ENCODE measurements around the gene CASP7. TPM values are rescaled to one million over a fixed set of nuclear protein-coding genes. Genes with fewer than 3 reads are reported as not detected.

Gene CASP7
- total and polyA plus RNA-seq, 2 donors (not counting 1 experiment from before 2014, with no cell fraction given): 5.7 to 23.9 TPM

- TF ChIP-seq CTCF (IDR thresholded peaks at IDR 0.05) (no peak), EZH2 (IDR thresholded peaks at IDR 0.05; ENCODE audit: borderline replicate concordance, insufficient read depth, low read depth, low read length, poor library complexity, severe bottlenecking) (no peak)
- WGBS (ENCODE audit: insufficient coverage): no CpG with 5 or more reads among the region's 2 CpGs
- peaks cover 71% of the 10 kb centered on the region for H3K79me2 ChIP-seq (ENCODE audit: control insufficient read depth, insufficient read depth, low read length)
- H3K36me3 ChIP-seq (replicated peaks in 1 of 2; ENCODE audit: control extremely low read depth in 1 of 2, control insufficient read depth in 1 of 2, extremely low read depth in 1 of 2, insufficient read depth in 2 of 2, low read length in 1 of 2): peaks cover 13 to 37% of the 10 kb centered on the region in 2 experiments
- peaks cover 12 to 30% (median 26%) of the 10 kb centered on the region in 3 donors for H3K9me3 ChIP-seq (ENCODE audit: control extremely low read depth in 1 of 3, control insufficient read depth in 2 of 3, insufficient read depth in 1 of 3, low read length in 2 of 3)
- peaks cover 12% of the 10 kb centered on the region for H3K4me1 Mint-ChIP-seq
- no peak overlapping the region for H3K4me3 ChIP-seq (ENCODE audit: control extremely low read depth in 1 of 5, extremely low read depth in 1 of 5, insufficient read depth in 1 of 5, low read depth in 2 of 5, low read length in 4 of 5)
- no peaks in the 10 kb centered on the region for H3K27me3 Mint-ChIP-seq
- H3K9me3 Mint-ChIP-seq (ENCODE audit: insufficient read depth): peaks cover 11% of the 10 kb centered on the region
- H3K27me3 ChIP-seq (replicated peaks in 1 of 4; ENCODE audit: control extremely low read depth in 1 of 4, control insufficient read depth in 3 of 4, insufficient read depth in 4 of 4, low read length in 3 of 4): no peaks in the 10 kb centered on the region
- no peak overlapping the region for H3K27ac Mint-ChIP-seq
- POLR2A ChIA-PET: no interaction called here
- H3K27ac ChIP-seq (ENCODE audit: low read length in 2 of 2): no peak overlapping the region
- no peak for DNase-seq
- intact Hi-C loops (cut with micrococcal nuclease): no loop called here
- no peak for ATAC-seq (ENCODE audit: low read depth)
- no peak overlapping the region for H2AFZ ChIP-seq (ENCODE audit: insufficient read depth, low read depth, low read length, poor library complexity, severe bottlenecking)
- CTCF ChIA-PET: no interaction called here
- H3K9ac ChIP-seq (ENCODE audit: low read length): no peak overlapping the region
- no peak overlapping the region for H3K4me2 ChIP-seq (replicated peaks; ENCODE audit: low read depth, low read length, poor library complexity, severe bottlenecking)
- no peak overlapping the region for H3K4me3 Mint-ChIP-seq
- H4K20me1 ChIP-seq (ENCODE audit: control insufficient read depth, insufficient read depth, low read length, poor library complexity, severe bottlenecking): peaks cover 51% of the 10 kb centered on the region
- no peaks in the 10 kb centered on the region for H3K4me1 ChIP-seq (ENCODE audit: control insufficient read depth in 2 of 2, insufficient read depth in 2 of 2, low read length in 2 of 2)
These were observed 13.6 kb downstream of the CASP7 start for GRCh38 chr10:113693348-113693747.

DNA sequence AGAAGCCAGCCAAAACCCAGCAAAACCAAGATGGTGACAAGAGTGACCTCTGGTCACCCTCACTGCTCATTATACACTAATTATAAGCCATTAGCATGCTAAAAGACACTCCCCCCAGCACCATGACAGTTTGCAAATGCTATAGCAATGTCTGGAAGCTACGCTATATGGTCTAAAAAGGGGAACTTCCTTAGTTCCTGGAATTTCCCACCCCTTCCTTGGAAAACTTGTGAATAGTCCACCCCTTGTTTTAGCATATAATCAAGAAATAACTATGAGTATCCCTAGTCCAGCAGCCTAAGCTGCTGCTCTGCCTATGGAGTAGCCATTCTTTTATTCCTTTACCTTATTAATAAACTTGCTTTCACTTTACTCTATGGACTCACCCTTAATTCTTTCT lies 16.0 kb downstream of the CASP7 start:
- H3K27ac Mint-ChIP-seq: no peak overlapping the region
- no peak overlapping the region for H3K4me3 Mint-ChIP-seq
- peaks cover 8% of the 10 kb centered on the region for H3K9me3 Mint-ChIP-seq (ENCODE audit: insufficient read depth)
- Histone ChIP-seq H3K27ac (ENCODE audit: low read length in 2 of 2) (no peak overlapping the region), H3K4me1 (ENCODE audit: control insufficient read depth in 2 of 2, insufficient read depth in 2 of 2, low read length in 2 of 2) (no peaks in the 10 kb centered on the region), H3K4me2 (replicated peaks; ENCODE audit: low read depth, low read length, poor library complexity, severe bottlenecking) (no peak overlapping the region), H3K79me2 (ENCODE audit: control insufficient read depth, insufficient read depth, low read length) (peaks cover 48% of the 10 kb centered on the region), H2AFZ (ENCODE audit: insufficient read depth, low read depth, low read length, poor library complexity, severe bottlenecking) (no peak overlapping the region), H3K27me3 (replicated peaks in 1 of 4; ENCODE audit: control extremely low read depth in 1 of 4, control insufficient read depth in 3 of 4, insufficient read depth in 4 of 4, low read length in 3 of 4) (no peaks in the 10 kb centered on the region), H4K20me1 (ENCODE audit: control insufficient read depth, insufficient read depth, low read length, poor library complexity, severe bottlenecking) (peaks cover 47% of the 10 kb centered on the region), H3K9me3 (ENCODE audit: control extremely low read depth in 1 of 3, control insufficient read depth in 2 of 3, insufficient read depth in 1 of 3, low read length in 2 of 3) (peaks cover 9 to 28% (median 28%) of the 10 kb centered on the region in 3 donors), H3K36me3 (replicated peaks in 1 of 2; ENCODE audit: control extremely low read depth in 1 of 2, control insufficient read depth in 1 of 2, extremely low read depth in 1 of 2, insufficient read depth in 2 of 2, low read length in 1 of 2) (peaks cover 12 to 59% of the 10 kb centered on the region in 2 experiments), H3K9ac (ENCODE audit: low read length) (no peak overlapping the region), H3K4me3 (ENCODE audit: control extremely low read depth in 1 of 5, extremely low read depth in 1 of 5, insufficient read depth in 1 of 5, low read depth in 2 of 5, low read length in 4 of 5) (no peak overlapping the region)
- no CpG with 5 or more reads among the region's 1 CpG for WGBS (ENCODE audit: insufficient coverage)
- ATAC-seq (ENCODE audit: low read depth): no peak
- no peaks in the 10 kb centered on the region for H3K27me3 Mint-ChIP-seq
- peaks cover under 1% of the 10 kb centered on the region for H3K4me1 Mint-ChIP-seq
- ChIA-PET POLR2A (no interaction called here), CTCF (no interaction called here)
- intact Hi-C loops (cut with micrococcal nuclease): no loop called here
- DNase-seq: no peak
- TF ChIP-seq CTCF (IDR thresholded peaks at IDR 0.05): no peak
- TF ChIP-seq EZH2 (IDR thresholded peaks at IDR 0.05; ENCODE audit: borderline replicate concordance, insufficient read depth, low read depth, low read length, poor library complexity, severe bottlenecking): no peak

Data from B cell (primary cell).